ENCODE data around the gene ACAA1. TPM values are rescaled to one million over a fixed set of nuclear protein-coding genes. Genes with fewer than 3 reads are reported as not detected.

Gene ACAA1
- total RNA-seq, 3 donors from 2014 or later (not counting 1 experiment from before 2014, with no cell fraction given) = 79.4 to 101 (median 93.9) TPM

- H3K4me1 ChIP-seq (ENCODE audit: control insufficient read depth, insufficient read depth, low read length) = peaks cover 3% of the 10 kb centered on the region
- 85% methylated on average over 13 of the region's 13 CpGs for WGBS (ENCODE audit: insufficient coverage)
- no peak overlapping the region for H3K27ac Mint-ChIP-seq
- DNase-seq = no peak
- H3K4me3 Mint-ChIP-seq = no peak overlapping the region
- H3K27me3 Mint-ChIP-seq (ENCODE audit: low read depth in 2 of 2) = no peaks in the 10 kb centered on the region
- no peak overlapping the region for H3K4me3 ChIP-seq (ENCODE audit: low read length)
- intact Hi-C loops (cut with micrococcal nuclease) = no loop called here
- peaks cover 0 to 18% of the 10 kb centered on the region in 2 donors for H3K4me1 Mint-ChIP-seq
- H3K36me3 ChIP-seq (ENCODE audit: control insufficient read depth, insufficient read depth, low read length) = no peaks in the 10 kb centered on the region
- no peak overlapping the region for H3K27ac ChIP-seq (ENCODE audit: low read length)
- no peaks in the 10 kb centered on the region for H3K9me3 ChIP-seq (ENCODE audit: control insufficient read depth, insufficient read depth, low read length)
- TF ChIP-seq CTCF (IDR thresholded peaks at IDR 0.05) = no peak
- H3K9me3 Mint-ChIP-seq = no peaks in the 10 kb centered on the region
- no peaks in the 10 kb centered on the region for H3K27me3 ChIP-seq (ENCODE audit: control insufficient read depth, insufficient read depth, low read length)
- H3K36me3 Mint-ChIP-seq = no peaks in the 10 kb centered on the region
- no peak for ATAC-seq
Measured at GRCh38 chr3:38114052-38114874, 22.7 kb downstream of the ACAA1 start.

- no peak overlapping the region for H3K4me3 ChIP-seq (ENCODE audit: low read length)
- no peaks in the 10 kb centered on the region for H3K36me3 ChIP-seq (ENCODE audit: control insufficient read depth, insufficient read depth, low read length)
- no peak overlapping the region for H3K27ac ChIP-seq (ENCODE audit: low read length)
- no peak for TF ChIP-seq CTCF (IDR thresholded peaks at IDR 0.05)
- H3K4me3 Mint-ChIP-seq = no peak overlapping the region
- ATAC-seq (no peak), DNase-seq (no peak)
- H3K27ac Mint-ChIP-seq = no peak overlapping the region
- peaks cover 0 to 10% of the 10 kb centered on the region in 2 donors for H3K4me1 Mint-ChIP-seq
- H3K27me3 ChIP-seq (ENCODE audit: control insufficient read depth, insufficient read depth, low read length) = no peaks in the 10 kb centered on the region
- no peaks in the 10 kb centered on the region for H3K36me3 Mint-ChIP-seq
- no peaks in the 10 kb centered on the region for H3K9me3 Mint-ChIP-seq
- 88% methylated on average over 7 of the region's 7 CpGs for WGBS (ENCODE audit: insufficient coverage)
- H3K27me3 Mint-ChIP-seq (ENCODE audit: low read depth in 2 of 2) = no peaks in the 10 kb centered on the region
- peaks cover 9% of the 10 kb centered on the region for H3K4me1 ChIP-seq (ENCODE audit: control insufficient read depth, insufficient read depth, low read length)
- intact Hi-C loops (cut with micrococcal nuclease) = no loop called here
- H3K9me3 ChIP-seq (ENCODE audit: control insufficient read depth, insufficient read depth, low read length) = no peaks in the 10 kb centered on the region
Measured at GRCh38 chr3:38112378-38112761, 24.6 kb downstream of the ACAA1 start.

- H3K27me3 ChIP-seq (ENCODE audit: control insufficient read depth, insufficient read depth, low read length) = no peaks in the 10 kb centered on the region
- Mint-ChIP-seq H3K9me3 (no peaks in the 10 kb centered on the region), H3K4me1 (peaks cover 0 to 10% of the 10 kb centered on the region in 2 donors), H3K36me3 (no peaks in the 10 kb centered on the region), H3K27me3 (ENCODE audit: low read depth in 2 of 2) (no peaks in the 10 kb centered on the region), H3K27ac (no peak overlapping the region), H3K4me3 (no peak overlapping the region)
- peaks cover 9% of the 10 kb centered on the region for H3K4me1 ChIP-seq (ENCODE audit: control insufficient read depth, insufficient read depth, low read length)
- no peak overlapping the region for H3K4me3 ChIP-seq (ENCODE audit: low read length)
- no peak for TF ChIP-seq CTCF (IDR thresholded peaks at IDR 0.05)
- H3K36me3 ChIP-seq (ENCODE audit: control insufficient read depth, insufficient read depth, low read length) = no peaks in the 10 kb centered on the region
- DNase-seq (peak in 1 of 2 donors; percentile 11), ATAC-seq (no peak)
- WGBS (ENCODE audit: insufficient coverage) = 86% methylated on average over 16 of the region's 16 CpGs
- intact Hi-C loops (cut with micrococcal nuclease) = no loop called here
- no peaks in the 10 kb centered on the region for H3K9me3 ChIP-seq (ENCODE audit: control insufficient read depth, insufficient read depth, low read length)
- H3K27ac ChIP-seq (ENCODE audit: low read length) = no peak overlapping the region
Measured at GRCh38 chr3:38111696-38112377, 25.1 kb downstream of the ACAA1 start.
